Stimulated activated CD8-positive, alpha-beta memory T cell treated with anti-CD3 and anti-CD28 coated beads, Interleukin-15, amount 100 ng/mL, for 24 hours (primary cell): ENCODE measurements around the gene PON1.

Source experiments
- DNase-seq: peaks from one replicate; pipeline ENCODE4 v3.0.0-alpha.2; 2020; ENCODE audit warnings: low read depth

PON1 gene

DNA sequence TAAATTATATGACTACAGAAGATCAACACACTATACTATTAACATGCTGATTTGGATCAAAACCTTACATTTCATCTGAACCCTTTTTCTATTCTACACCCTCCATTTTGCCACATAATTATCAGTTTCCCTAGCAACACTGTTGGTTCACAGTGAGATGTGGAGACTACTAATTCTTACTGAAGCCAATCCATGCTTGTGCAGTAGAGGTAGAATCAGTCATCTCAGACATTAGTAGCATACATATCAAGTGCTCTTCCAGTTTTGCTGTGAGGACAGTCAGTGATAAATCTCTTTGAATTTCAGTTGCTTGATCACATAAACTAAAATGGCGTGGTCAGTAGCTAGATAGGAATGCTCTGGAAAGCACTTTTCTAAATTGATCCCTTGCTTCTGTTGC lies 70.3 kb downstream of the PON1 start:
- no peak for DNase-seq

DNA sequence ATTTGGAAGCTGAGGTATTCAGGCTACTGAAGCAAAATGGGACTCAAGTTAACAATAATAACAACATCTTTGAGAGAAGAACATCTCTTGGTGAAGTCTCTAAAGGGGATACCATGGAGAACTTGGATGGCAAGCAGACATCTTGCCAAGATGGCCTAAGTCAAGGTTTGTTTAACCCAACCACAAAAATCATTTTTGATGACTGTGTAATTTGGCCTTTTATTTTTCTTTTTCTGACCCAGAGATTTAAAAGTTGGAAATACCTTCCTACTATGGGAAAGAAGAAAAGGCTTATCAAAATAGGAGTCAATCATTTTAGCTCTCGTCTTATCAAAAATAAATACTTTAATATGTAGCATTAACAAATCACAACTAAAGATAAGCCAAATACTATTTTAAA lies 72.4 kb downstream of the PON1 start:
- no peak for DNase-seq

DNA sequence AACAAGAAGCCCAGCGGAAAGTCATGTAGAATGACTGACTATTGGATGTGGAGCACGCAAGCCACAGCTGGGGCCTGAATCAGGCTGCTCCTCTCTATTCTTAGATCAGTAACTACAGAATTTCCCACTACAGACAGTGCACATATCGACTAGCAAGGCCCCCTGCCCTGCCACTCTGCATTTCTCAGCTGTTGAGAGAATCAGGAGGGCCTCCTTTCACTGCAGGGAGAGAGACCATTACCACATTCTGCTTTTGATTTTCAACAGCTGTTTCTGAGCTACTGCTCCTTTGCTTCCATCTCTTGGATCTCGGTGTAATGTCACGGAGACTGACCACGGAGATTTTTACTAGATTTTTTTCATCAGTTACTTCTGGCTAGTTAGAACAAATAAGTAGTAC lies 73.8 kb downstream of the PON1 start:
- DNase-seq = no peak
